ENCODE data around the gene INTS1. TPM values are rescaled to one million over a fixed set of nuclear protein-coding genes. Genes with fewer than 3 reads are reported as not detected.

The INTS1 gene
- total and polyA plus RNA-seq, 10 of the 15 experiments (the other 5 are each of a cell fraction or from before 2014, with no cell fraction given) = 0.52 to 89.0 (median 15.1) TPM

DNA sequence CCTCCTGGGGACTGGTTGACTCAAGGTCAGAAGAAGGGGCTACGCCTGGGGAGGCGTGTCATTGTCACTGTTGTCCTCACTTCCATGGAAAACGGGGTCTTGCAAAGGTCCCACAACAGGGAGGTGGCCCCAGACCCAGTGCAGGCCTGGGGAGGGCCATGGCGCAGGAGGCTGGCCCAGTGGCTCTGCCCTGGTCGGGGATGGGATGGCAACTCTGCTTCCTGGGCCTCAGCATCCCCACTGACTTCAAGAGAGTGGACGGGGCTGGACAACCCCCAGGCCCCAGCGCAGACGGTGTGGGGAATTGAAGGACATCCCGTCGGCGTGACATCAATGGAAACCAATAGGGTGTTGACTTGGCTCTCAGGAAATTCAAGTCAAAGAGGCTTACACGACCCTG lies 80.1 kb downstream of the INTS1 start:
- ATAC-seq (no peak), FAIRE-seq (no peak), DNase-seq (ENCODE audit: low read depth, low spot score) (no peak)
- H3K4me1 ChIP-seq (ENCODE audit: control insufficient read depth, insufficient read depth, low read length) = no peaks in the 10 kb centered on the region
- H4K20me1 ChIP-seq (ENCODE audit: control insufficient read depth, insufficient read depth) = no peaks in the 10 kb centered on the region
- no peaks in the 10 kb centered on the region for H3K36me3 ChIP-seq (ENCODE audit: control insufficient read depth in 2 of 2, insufficient read depth in 2 of 2, low read length in 1 of 2)
- intact Hi-C loops (cut with micrococcal nuclease; ENCODE audit: unreplicated experiment) = no loop called here
- BruUV-seq (replicated peaks) = no TSS peak
- no peaks in the 10 kb centered on the region for H3K9me3 ChIP-seq (replicated peaks; ENCODE audit: control insufficient read depth, insufficient read depth, low read length)
- peaks cover 0 to 2% of the 10 kb centered on the region in 2 experiments; a peak in 2 of 4 replicates for H3K27me3 ChIP-seq (replicated peaks in 1 of 2; ENCODE audit: control insufficient read depth in 2 of 2, insufficient read depth in 2 of 2, low read length in 1 of 2)
- no peaks in the 10 kb centered on the region for H3K79me2 ChIP-seq (ENCODE audit: control insufficient read depth, insufficient read depth, low read length)
- ChIA-PET POLR2A (no interaction called here), RAD21 (ENCODE audit: unreplicated experiment) (no interaction called here), CTCF (interaction anchor here (1.6 kb wide), 1 partner anchor 8 kb away, joined by 5 read pairs; no protein-coding TSS in a partner anchor), SMC1A (ENCODE audit: uncharacterized antibody, unreplicated experiment) (no interaction called here)
- in situ Hi-C loops (cut with MboI) = no loop called here
- H3K9ac ChIP-seq (ENCODE audit: control insufficient read depth, insufficient read depth, low read length) = no peak overlapping the region
- no peak overlapping the region for H3K4me3 ChIP-seq
- H2AFZ ChIP-seq (ENCODE audit: control insufficient read depth, low read depth, low read length) = no peak overlapping the region
- H3K27ac ChIP-seq (ENCODE audit: control insufficient read depth, insufficient read depth) = no peak overlapping the region
- H3K4me2 ChIP-seq (ENCODE audit: control insufficient read depth, insufficient read depth) = no peak overlapping the region
- WGBS (ENCODE audit: insufficient coverage, insufficient replicate concordance, low lambda C conversion rate, missing lambda C conversion rate) = 48% methylated on average over 12 of the region's 12 CpGs
- TF ChIP-seq PAX5 (IDR thresholded peaks at IDR 0.05; ENCODE audit: borderline replicate concordance, low read depth, low read length) (no peak), BHLHE40 (IDR thresholded peaks at IDR 0.05; ENCODE audit: borderline replicate concordance in 1 of 2, low read depth in 2 of 2, low read length in 1 of 2) (no peak), CREB1 (IDR thresholded peaks at IDR 0.05; ENCODE audit: low read depth) (no peak), NR2C2 (IDR thresholded peaks at IDR 0.05; ENCODE audit: borderline replicate concordance, control insufficient read depth, insufficient read length, low read depth) (no peak), BMI1 (IDR thresholded peaks at IDR 0.05; ENCODE audit: borderline replicate concordance) (no peak)
- TF ChIP-seq, protein P1, sequence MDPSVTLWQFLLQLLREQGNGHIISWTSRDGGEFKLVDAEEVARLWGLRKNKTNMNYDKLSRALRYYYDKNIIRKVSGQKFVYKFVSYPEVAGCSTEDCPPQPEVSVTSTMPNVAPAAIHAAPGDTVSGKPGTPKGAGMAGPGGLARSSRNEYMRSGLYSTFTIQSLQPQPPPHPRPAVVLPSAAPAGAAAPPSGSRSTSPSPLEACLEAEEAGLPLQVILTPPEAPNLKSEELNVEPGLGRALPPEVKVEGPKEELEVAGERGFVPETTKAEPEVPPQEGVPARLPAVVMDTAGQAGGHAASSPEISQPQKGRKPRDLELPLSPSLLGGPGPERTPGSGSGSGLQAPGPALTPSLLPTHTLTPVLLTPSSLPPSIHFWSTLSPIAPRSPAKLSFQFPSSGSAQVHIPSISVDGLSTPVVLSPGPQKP (IDR thresholded peaks at IDR 0.05; ENCODE audit: low read depth, low read length) = no peak

Measured in GM12878 (cell line).